IgD-negative memory B cell (primary cell): ENCODE results near the gene PLCB4. TPM values are rescaled to one million over a fixed set of nuclear protein-coding genes. Genes with fewer than 3 reads are reported as not detected.

Experiments used
- H3K27ac Mint-ChIP-seq, 3 donors: one replicate each; pipeline ENCODE4 v1.8.0; 2020 to 2022; ENCODE audit warnings: mild to moderate bottlenecking in 3 of 3, mixed read lengths in 3 of 3, moderate library complexity in 1 of 3
- H3K27me3 Mint-ChIP-seq: one replicate; pipeline ENCODE4 v1.8.0; 2021; ENCODE audit warnings: mixed read lengths
- H3K36me3 Mint-ChIP-seq: one replicate; pipeline ENCODE4 v1.8.0; 2020; ENCODE audit warnings: mild to moderate bottlenecking, mixed read lengths
- H3K4me1 Mint-ChIP-seq, 3 donors: one replicate each; pipeline ENCODE4 v1.8.0; 2020 to 2022; ENCODE audit warnings: mixed read lengths in 3 of 3, mild to moderate bottlenecking in 1 of 3
- H3K4me3 Mint-ChIP-seq, 4 donors: one replicate each; pipeline ENCODE4 v1.8.0; 2020 to 2022; ENCODE audit warnings: mild to moderate bottlenecking in 4 of 4, mixed read lengths in 4 of 4, moderate library complexity in 3 of 4
- H3K9me3 Mint-ChIP-seq, 3 donors: one replicate each; pipeline ENCODE4 v1.8.0; 2020 to 2021; ENCODE audit warnings: mixed read lengths in 3 of 3, mild to moderate bottlenecking in 1 of 3
- polyA plus RNA-seq: library from polyadenylated mRNA; unstranded; fragments of 300-500 nt; fragmentation: Illumina TruSeq; gene quantifications from one replicate; pipeline ENCODE4 v1.2.3, GENCODE V29; 2021

The PLCB4 gene
- polyA plus RNA-seq, 1 donor from 2014 or later = not detected

GRCh38 chr20:9108260-9108659 lies 39.4 kb downstream of the PLCB4 start:
- no peaks in the 10 kb centered on the region for H3K9me3 Mint-ChIP-seq
- no peak overlapping the region for H3K27ac Mint-ChIP-seq
- no peak overlapping the region for H3K4me3 Mint-ChIP-seq
- no peaks in the 10 kb centered on the region for H3K4me1 Mint-ChIP-seq
- no peaks in the 10 kb centered on the region for H3K36me3 Mint-ChIP-seq
- H3K27me3 Mint-ChIP-seq = no peaks in the 10 kb centered on the region

- H3K36me3 Mint-ChIP-seq = no peaks in the 10 kb centered on the region
- no peaks in the 10 kb centered on the region for H3K27me3 Mint-ChIP-seq
- no peak overlapping the region for H3K4me3 Mint-ChIP-seq
- H3K27ac Mint-ChIP-seq = no peak overlapping the region
- no peaks in the 10 kb centered on the region for H3K4me1 Mint-ChIP-seq
- peaks cover 0 to 3% (median 0%) of the 10 kb centered on the region in 3 donors for H3K9me3 Mint-ChIP-seq
Observed at GRCh38 chr20:9109566-9109965, 40.7 kb downstream of the PLCB4 start.

- peaks cover 0 to 5% (median 0%) of the 10 kb centered on the region in 3 donors for H3K9me3 Mint-ChIP-seq
- H3K36me3 Mint-ChIP-seq = no peaks in the 10 kb centered on the region
- no peaks in the 10 kb centered on the region for H3K4me1 Mint-ChIP-seq
- H3K27me3 Mint-ChIP-seq = no peaks in the 10 kb centered on the region
- no peak overlapping the region for H3K4me3 Mint-ChIP-seq
- no peak overlapping the region for H3K27ac Mint-ChIP-seq
Observed at GRCh38 chr20:9110365-9110764, 41.5 kb downstream of the PLCB4 start.

- no peak overlapping the region for H3K27ac Mint-ChIP-seq
Observed at GRCh38 chr20:9110916-9111432, 42.1 kb downstream of the PLCB4 start.

GRCh38 chr20:9112541-9113515 lies 43.9 kb downstream of the PLCB4 start:
- no peaks in the 10 kb centered on the region for H3K4me1 Mint-ChIP-seq
- no peaks in the 10 kb centered on the region for H3K36me3 Mint-ChIP-seq
- H3K27me3 Mint-ChIP-seq = no peaks in the 10 kb centered on the region
- H3K9me3 Mint-ChIP-seq = peaks cover 0 to 5% (median 3%) of the 10 kb centered on the region in 3 donors
- no peak overlapping the region for H3K4me3 Mint-ChIP-seq
- no peak overlapping the region for H3K27ac Mint-ChIP-seq

More at GRCh38 chr20:9110916-9111432, 42.1 kb downstream of the PLCB4 start:
- H3K36me3 Mint-ChIP-seq = no peaks in the 10 kb centered on the region
- H3K27me3 Mint-ChIP-seq = no peaks in the 10 kb centered on the region
- H3K4me1 Mint-ChIP-seq = no peaks in the 10 kb centered on the region
- H3K9me3 Mint-ChIP-seq = peaks cover 0 to 5% (median 0%) of the 10 kb centered on the region in 3 donors
- no peak overlapping the region for H3K4me3 Mint-ChIP-seq

GRCh38 chr20:9114709-9115108 lies 45.8 kb downstream of the PLCB4 start:
- H3K4me1 Mint-ChIP-seq = no peaks in the 10 kb centered on the region
- no peak overlapping the region for H3K27ac Mint-ChIP-seq

GRCh38 chr20:9117548-9117947 lies 48.7 kb downstream of the PLCB4 start:
- no peaks in the 10 kb centered on the region for H3K27me3 Mint-ChIP-seq
- peaks cover 3 to 13% (median 5%) of the 10 kb centered on the region in 3 donors for H3K9me3 Mint-ChIP-seq
- H3K36me3 Mint-ChIP-seq = no peaks in the 10 kb centered on the region
- H3K4me3 Mint-ChIP-seq = no peak overlapping the region
- H3K4me1 Mint-ChIP-seq = no peaks in the 10 kb centered on the region
- no peak overlapping the region for H3K27ac Mint-ChIP-seq

More at GRCh38 chr20:9114709-9115108, 45.8 kb downstream of the PLCB4 start:
- H3K36me3 Mint-ChIP-seq = no peaks in the 10 kb centered on the region
- no peak overlapping the region for H3K4me3 Mint-ChIP-seq
- no peaks in the 10 kb centered on the region for H3K27me3 Mint-ChIP-seq
- H3K9me3 Mint-ChIP-seq = peaks cover 0 to 5% (median 3%) of the 10 kb centered on the region in 3 donors

GRCh38 chr20:9119776-9120175 lies 50.9 kb downstream of the PLCB4 start:
- no peaks in the 10 kb centered on the region for H3K4me1 Mint-ChIP-seq

GRCh38 chr20:9121211-9121610 lies 52.3 kb downstream of the PLCB4 start:
- Mint-ChIP-seq H3K36me3 (no peaks in the 10 kb centered on the region), H3K4me1 (no peaks in the 10 kb centered on the region), H3K27ac (no peak overlapping the region), H3K9me3 (peaks cover 0 to 13% (median 3%) of the 10 kb centered on the region in 3 donors), H3K27me3 (no peaks in the 10 kb centered on the region), H3K4me3 (no peak overlapping the region)

More at GRCh38 chr20:9119776-9120175, 50.9 kb downstream of the PLCB4 start:
- H3K4me3 Mint-ChIP-seq = no peak overlapping the region
- H3K36me3 Mint-ChIP-seq = no peaks in the 10 kb centered on the region
- peaks cover under 1 to 13% (median 3%) of the 10 kb centered on the region in 3 donors for H3K9me3 Mint-ChIP-seq
- no peaks in the 10 kb centered on the region for H3K27me3 Mint-ChIP-seq
- H3K27ac Mint-ChIP-seq = no peak overlapping the region

- Mint-ChIP-seq H3K4me1 (no peaks in the 10 kb centered on the region), H3K4me3 (no peak overlapping the region), H3K27ac (no peak overlapping the region), H3K36me3 (no peaks in the 10 kb centered on the region), H3K27me3 (no peaks in the 10 kb centered on the region), H3K9me3 (peaks cover 0 to 13% (median under 1%) of the 10 kb centered on the region in 3 donors)
Observed at GRCh38 chr20:9122571-9122970, 53.7 kb downstream of the PLCB4 start.

- Mint-ChIP-seq H3K4me1 (no peaks in the 10 kb centered on the region), H3K4me3 (no peak overlapping the region), H3K27me3 (no peaks in the 10 kb centered on the region), H3K36me3 (peaks cover 2% of the 10 kb centered on the region), H3K27ac (no peak overlapping the region), H3K9me3 (peaks cover 0 to 7% (median 3%) of the 10 kb centered on the region in 3 donors)
Observed at GRCh38 chr20:9126527-9126926, 57.6 kb downstream of the PLCB4 start.

- Mint-ChIP-seq H3K9me3 (peaks cover 2 to 9% (median 3%) of the 10 kb centered on the region in 3 donors), H3K4me1 (no peaks in the 10 kb centered on the region), H3K36me3 (peaks cover 2% of the 10 kb centered on the region), H3K4me3 (no peak overlapping the region), H3K27me3 (no peaks in the 10 kb centered on the region), H3K27ac (no peak overlapping the region)
Observed at GRCh38 chr20:9128568-9128967, 59.7 kb downstream of the PLCB4 start.

GRCh38 chr20:9129756-9130155 lies 60.9 kb downstream of the PLCB4 start:
- Mint-ChIP-seq H3K9me3 (peaks cover 2 to 14% (median 3%) of the 10 kb centered on the region in 3 donors), H3K27me3 (no peaks in the 10 kb centered on the region)

GRCh38 chr20:9130521-9130920 lies 61.6 kb downstream of the PLCB4 start:
- Mint-ChIP-seq H3K9me3 (peaks cover 2 to 14% (median 4%) of the 10 kb centered on the region in 3 donors), H3K36me3 (peaks cover 2% of the 10 kb centered on the region), H3K27ac (no peak overlapping the region), H3K4me3 (no peak overlapping the region), H3K27me3 (no peaks in the 10 kb centered on the region), H3K4me1 (no peaks in the 10 kb centered on the region)

More at GRCh38 chr20:9129756-9130155, 60.9 kb downstream of the PLCB4 start:
- no peak overlapping the region for H3K27ac Mint-ChIP-seq
- H3K4me1 Mint-ChIP-seq = no peaks in the 10 kb centered on the region
- H3K36me3 Mint-ChIP-seq = peaks cover 2% of the 10 kb centered on the region
- no peak overlapping the region for H3K4me3 Mint-ChIP-seq

GRCh38 chr20:9131841-9132240 lies 63.0 kb downstream of the PLCB4 start:
- Mint-ChIP-seq H3K4me1 (no peaks in the 10 kb centered on the region), H3K27ac (no peak overlapping the region)

More at GRCh38 chr20:9131841-9132240, 63.0 kb downstream of the PLCB4 start:
- Mint-ChIP-seq H3K9me3 (peaks cover 2 to 14% (median 6%) of the 10 kb centered on the region in 3 donors), H3K27me3 (no peaks in the 10 kb centered on the region), H3K36me3 (peaks cover 2% of the 10 kb centered on the region), H3K4me3 (no peak overlapping the region)
